ENCODE measurements around the gene CDCA8. TPM values are rescaled to one million over a fixed set of nuclear protein-coding genes. Genes with fewer than 3 reads are reported as not detected.

CDCA8 gene
- total and polyA plus RNA-seq, 2 of the 4 experiments (the other 2 are of a cell fraction) = 5.9 to 25.7 TPM

GRCh38 chr1:37656026-37656425, 36.3 kb upstream of the CDCA8 start:
- WGBS, 2 experiments (ENCODE audit: extremely low coverage in 2 of 2, insufficient read length in 1 of 2) = 48% methylated on average over 5 of the region's 7 CpGs; no CpG with 5 or more reads in 1 of the 2 experiments
- POLR2A ChIA-PET (ENCODE audit: unreplicated experiment) = no interaction called here

More at GRCh38 chr1:37656026-37656425, 36.3 kb upstream of the CDCA8 start:
- no peak overlapping the region for H3K56ac ChIP-seq (ENCODE audit: extremely low read depth, insufficient read depth, low read length)
- H2AK5ac ChIP-seq (ENCODE audit: low read depth, low read length) = no peak overlapping the region
- DNase-seq = no peak
- no peak overlapping the region for H2BK120ac ChIP-seq (ENCODE audit: low read depth, low read length)
- no peaks in the 10 kb centered on the region for H3K9me1 ChIP-seq (ENCODE audit: insufficient read depth, low read length)
- no peak overlapping the region for H2BK20ac ChIP-seq (ENCODE audit: low read depth, low read length)
- H3K27ac ChIP-seq (ENCODE audit: insufficient read depth, low read length) = no peak overlapping the region
- H3K36me3 ChIP-seq (ENCODE audit: control insufficient read depth, insufficient read depth, low read length) = no peaks in the 10 kb centered on the region
- H2BK5ac ChIP-seq (ENCODE audit: low read depth, low read length, poor library complexity, severe bottlenecking) = no peak overlapping the region
- peaks cover 26% of the 10 kb centered on the region for H3K27me3 ChIP-seq (ENCODE audit: control insufficient read depth, insufficient read depth, low read length)
- TF ChIP-seq SMC3 (IDR thresholded peaks at IDR 0.05; ENCODE audit: low read depth, low read length) (no peak), CHD1 (IDR thresholded peaks at IDR 0.05; ENCODE audit: low read depth, low read length) (no peak), CTCF (conservative IDR thresholded peaks at IDR 0.05; ENCODE audit: low read depth, low read length) (no peak)
- H3K4me2 ChIP-seq (ENCODE audit: low read depth, low read length) = no peak overlapping the region
- H2AK9ac ChIP-seq (replicated peaks; ENCODE audit: low read depth, low read length, poor library complexity) = no peak overlapping the region
- in situ Hi-C loops (cut with MboI; ENCODE audit: low sequenced_read_pairs) = no loop called here
- H3K14ac ChIP-seq (replicated peaks; ENCODE audit: low read depth, low read length) = no peak overlapping the region
- CTCF ChIA-PET = interaction anchor here (0.6 kb wide), 1 partner anchor 16 kb away, joined by 4 read pairs; no protein-coding TSS in a partner anchor
- H3K4me3 ChIP-seq (ENCODE audit: insufficient read depth, low read depth, low read length) = no peak overlapping the region
- no peaks in the 10 kb centered on the region for H3K4me1 ChIP-seq (ENCODE audit: control insufficient read depth, insufficient read depth, low read length)
- no peaks in the 10 kb centered on the region for H3K79me1 ChIP-seq (ENCODE audit: low read depth in 1 of 2, low read length in 2 of 2)
- no peak overlapping the region for H4K8ac ChIP-seq (ENCODE audit: low read depth in 2 of 2, low read length in 2 of 2)
- no peak overlapping the region for H3K18ac ChIP-seq (ENCODE audit: low read depth, low read length)
- BruUV-seq (replicated peaks) = no TSS peak
- no peak overlapping the region for H2BK15ac ChIP-seq (ENCODE audit: low read depth, low read length)
- dilution Hi-C loops (cut with HindIII; ENCODE audit: low sequenced_read_pairs, unreplicated experiment) = no loop called here
- H4K5ac ChIP-seq (ENCODE audit: low read depth, low read length) = no peak overlapping the region
- H4K91ac ChIP-seq (ENCODE audit: insufficient read depth, low read depth, low read length) = no peak overlapping the region
- no peaks in the 10 kb centered on the region for H3K9me3 ChIP-seq (ENCODE audit: control insufficient read depth, insufficient read depth, low read length)
- no peak for ATAC-seq (ENCODE audit: low read depth)
- no peak overlapping the region for H3K4ac ChIP-seq (ENCODE audit: low read depth, low read length)
- no peak overlapping the region for H2AFZ ChIP-seq (replicated peaks; ENCODE audit: low read length, poor library complexity)
- no peaks in the 10 kb centered on the region for H4K20me1 ChIP-seq (ENCODE audit: insufficient read depth, low read length)
- H3K9ac ChIP-seq (ENCODE audit: low read depth, low read length) = no peak overlapping the region
- no peak overlapping the region for H3K23ac ChIP-seq (ENCODE audit: low read depth, low read length)
- intact Hi-C loops (cut with micrococcal nuclease) = no loop called here

Measured in IMR-90 (cell line).